Neural cell (in vitro differentiated cells): ENCODE data around the gene MON2. TPM values are rescaled to one million over a fixed set of nuclear protein-coding genes. Genes with fewer than 3 reads are reported as not detected.

ENCODE experiments used
- H2AFZ ChIP-seq: fragments of 200-600, 300-800 bp; sonication (generic), shearing (Covaris generic); 2 replicates; pipeline ENCODE4 v1.6.0; 2014; ENCODE audit warnings: low read depth, mild to moderate bottlenecking, antibody characterized with exemption, low read length, moderate library complexity
- H3F3A ChIP-seq: fragments of 200-600 bp; shearing (Covaris generic); 2 replicates; pipeline ENCODE4 v1.6.1; 2016; ENCODE audit warnings: mild to moderate bottlenecking, moderate library complexity, mixed read lengths, antibody characterized with exemption, low read length; ENCODE audit not compliant: insufficient read depth, poor library complexity, severe bottlenecking
- H3K27ac ChIP-seq: fragments of 200-600, 300-800 bp; sonication (generic), shearing (Covaris generic); 2 replicates; pipeline ENCODE4 v1.5.1; 2014; ENCODE audit warnings: mild to moderate bottlenecking, low read length, moderate library complexity
- H3K27me3 ChIP-seq: fragments of 300-800, 200-600 bp; sonication (generic), shearing (Covaris generic); 2 replicates; pipeline ENCODE4 v1.6.0; 2014; ENCODE audit warnings: mild to moderate bottlenecking, low read depth, low read length, moderate library complexity; ENCODE audit not compliant: insufficient read depth
- H3K36me3 ChIP-seq: fragments of 300-800, 200-600 bp; sonication (generic), shearing (Covaris generic); 2 replicates; pipeline ENCODE4 v1.5.1; 2014; ENCODE audit warnings: mild to moderate bottlenecking, antibody characterized with exemption, low read length, moderate library complexity; ENCODE audit not compliant: insufficient read depth
- H3K4me2 ChIP-seq: fragments of 300-800, 200-600 bp; sonication (generic), shearing (Covaris generic); 2 replicates; pipeline ENCODE4 v1.6.0; 2014; ENCODE audit warnings: mild to moderate bottlenecking, low read length
- H3K4me3 ChIP-seq: fragments of 300-800, 200-600 bp; sonication (generic), shearing (Covaris generic); 2 replicates; pipeline ENCODE4 v1.5.1; 2014; ENCODE audit warnings: mild to moderate bottlenecking, low read length, moderate library complexity
- H3K79me2 ChIP-seq: fragments of 200-600 bp; shearing (Covaris generic); replicated peaks from 2 replicates; pipeline ENCODE4 v1.6.0; 2014; ENCODE audit warnings: mild to moderate bottlenecking, low read length, moderate library complexity; ENCODE audit not compliant: insufficient read depth
- H3K9ac ChIP-seq: fragments of 300-800, 200-600 bp; sonication (generic), shearing (Covaris generic); 2 replicates; pipeline ENCODE4 v1.6.1; 2016; ENCODE audit warnings: mild to moderate bottlenecking, low read length, mixed read lengths
- H3K9me2 ChIP-seq: fragments of 200-600 bp; shearing (Covaris generic); 2 replicates; pipeline ENCODE4 v1.6.1; 2016; ENCODE audit warnings: mild to moderate bottlenecking, low read length, mixed read lengths; ENCODE audit not compliant: insufficient read depth
- H3K9me3 ChIP-seq: fragments of 200-600, 300-800 bp; sonication (generic), shearing (Covaris generic); 2 replicates; pipeline ENCODE4 v1.6.1; 2016; ENCODE audit warnings: mild to moderate bottlenecking, mixed run types, low read length, moderate library complexity, mixed read lengths
- H4K20me1 ChIP-seq: fragments of 200-600 bp; shearing (Covaris generic); 2 replicates; pipeline ENCODE4 v1.6.1; 2016; ENCODE audit warnings: mild to moderate bottlenecking, mixed run types; ENCODE audit not compliant: insufficient read depth
- CTCF ChIP-seq: fragments of 450-650 bp; IDR thresholded peaks from 2 replicates; pipeline ENCODE4 v1.5.1; 2014; ENCODE audit warnings: antibody characterized with exemption, mild to moderate bottlenecking, moderate library complexity; ENCODE audit not compliant: poor library complexity, severe bottlenecking
- EP300 ChIP-seq: fragments of 450-650 bp; conservative IDR thresholded peaks from 2 replicates; pipeline ENCODE4 v1.6.1; 2014; ENCODE audit warnings: antibody characterized with exemption, mild to moderate bottlenecking, moderate library complexity; ENCODE audit not compliant: poor library complexity, severe bottlenecking
- EZH2 ChIP-seq: fragments of 200-600, 300-800 bp; shearing (Covaris generic), sonication (generic); IDR thresholded peaks from 2 replicates; pipeline ENCODE4 v1.6.1; 2014; ENCODE audit warnings: antibody characterized with exemption, low read length, borderline replicate concordance, mild to moderate bottlenecking; ENCODE audit not compliant: insufficient read depth, poor library complexity, severe bottlenecking
- MXI1 ChIP-seq: fragments of 450-650 bp; conservative IDR thresholded peaks from 2 replicates; pipeline ENCODE4 v1.6.1; 2014; ENCODE audit warnings: antibody characterized with exemption, mild to moderate bottlenecking; ENCODE audit not compliant: poor library complexity, severe bottlenecking
- POLR2AphosphoS5 ChIP-seq: IDR thresholded peaks from 2 replicates; pipeline ENCODE4 v1.6.1; 2012
- RAD21 ChIP-seq: fragments of 450-650 bp; conservative IDR thresholded peaks from 2 replicates; pipeline ENCODE4 v1.6.1; 2014; ENCODE audit warnings: antibody characterized with exemption, mild to moderate bottlenecking, moderate library complexity
- REST ChIP-seq: IDR thresholded peaks from 2 replicates; pipeline ENCODE4 v1.6.1; 2012; ENCODE audit warnings: borderline replicate concordance
- SMC3 ChIP-seq: fragments of 450-650 bp; conservative IDR thresholded peaks from 2 replicates; pipeline ENCODE4 v1.6.1; 2014; ENCODE audit warnings: antibody characterized with exemption, mild to moderate bottlenecking, moderate library complexity; ENCODE audit not compliant: poor library complexity
- TAF1 ChIP-seq: IDR thresholded peaks from 2 replicates; pipeline ENCODE4 v1.6.1; 2012; ENCODE audit warnings: low read depth
- polyA plus RNA-seq: library from polyadenylated mRNA; depleted of rRNA; stranded (reverse); fragments of >200 nt; gene quantifications from 2 replicates; pipeline ENCODE4 v1.2.3, GENCODE V29; 2014

The MON2 gene
- polyA plus RNA-seq, 1 donor from 2014 or later: 44.2 TPM

- H3F3A ChIP-seq: no peaks in the 10 kb centered on the region
- H4K20me1 ChIP-seq: no peaks in the 10 kb centered on the region
- no peaks in the 10 kb centered on the region for H3K9me2 ChIP-seq
- no peak overlapping the region for H3K4me2 ChIP-seq
- H3K27me3 ChIP-seq: no peaks in the 10 kb centered on the region
- H2AFZ ChIP-seq: no peak overlapping the region
- no peak overlapping the region for H3K4me3 ChIP-seq
- H3K27ac ChIP-seq: no peak overlapping the region
- no peaks in the 10 kb centered on the region for H3K79me2 ChIP-seq
- no peaks in the 10 kb centered on the region for H3K9me3 ChIP-seq
- no peaks in the 10 kb centered on the region for H3K36me3 ChIP-seq
- no peak overlapping the region for H3K9ac ChIP-seq
- TF ChIP-seq EP300 (no peak), REST (no peak), RAD21 (no peak), TAF1 (no peak), SMC3 (no peak), CTCF (no peak)
Observed at GRCh38 chr12:62621101-62621638, 154.5 kb downstream of the MON2 start.

- H3F3A ChIP-seq: no peaks in the 10 kb centered on the region
- no peak overlapping the region for H3K27ac ChIP-seq
- H3K9ac ChIP-seq: no peak overlapping the region
- no peaks in the 10 kb centered on the region for H4K20me1 ChIP-seq
- no peak overlapping the region for H3K4me2 ChIP-seq
- H3K36me3 ChIP-seq: no peaks in the 10 kb centered on the region
- TF ChIP-seq EZH2: no peak
- TF ChIP-seq CTCF: no peak
- TF ChIP-seq MXI1: no peak
- no peak for TF ChIP-seq SMC3
- TF ChIP-seq RAD21: no peak
- TF ChIP-seq POLR2AphosphoS5: no peak
- no peak for TF ChIP-seq EP300
- TF ChIP-seq TAF1: no peak
- TF ChIP-seq REST: no peak
- no peaks in the 10 kb centered on the region for H3K79me2 ChIP-seq
- H3K4me3 ChIP-seq: no peak overlapping the region
- no peaks in the 10 kb centered on the region for H3K9me2 ChIP-seq
- no peaks in the 10 kb centered on the region for H3K27me3 ChIP-seq
- H3K9me3 ChIP-seq: no peaks in the 10 kb centered on the region
- no peak overlapping the region for H2AFZ ChIP-seq
Observed at GRCh38 chr12:62622177-62622576, 155.6 kb downstream of the MON2 start.
